Fibroblast of lung (primary cell): ENCODE results near the gene VWA2. TPM values are rescaled to one million over a fixed set of nuclear protein-coding genes. Genes with fewer than 3 reads are reported as not detected.

Experiments
- DNase-seq, 2 donors: peaks; one replicate each; pipeline versions ENCODE4 v3.0.0 to v3.0.0-alpha.2; 2010; ENCODE audit warnings: low read depth in 2 of 2
- H2AFZ ChIP-seq: 2 replicates; pipeline ENCODE4 v1.5.1; 2012; ENCODE audit warnings: low read length, control low read depth, inconsistent platforms
- H3K27ac ChIP-seq: 2 replicates; pipeline ENCODE4 v1.5.1; 2011; ENCODE audit warnings: low read length, control low read depth; ENCODE audit not compliant: insufficient read depth
- H3K27me3 ChIP-seq: 2 replicates; pipeline ENCODE4 v1.5.1; 2011; ENCODE audit warnings: mild to moderate bottlenecking, low read length; ENCODE audit not compliant: control insufficient read depth, insufficient read depth
- H3K36me3 ChIP-seq: 2 replicates; pipeline ENCODE4 v1.5.1; 2011; ENCODE audit warnings: low read length; ENCODE audit not compliant: control insufficient read depth, insufficient read depth
- H3K4me1 ChIP-seq: 2 replicates; pipeline ENCODE4 v1.5.1; 2011; ENCODE audit warnings: low read length; ENCODE audit not compliant: control insufficient read depth, insufficient read depth; ENCODE audit errors: extremely low read depth
- H3K4me2 ChIP-seq: 2 replicates; pipeline ENCODE4 v1.5.1; 2011; ENCODE audit warnings: low read length, control low read depth; ENCODE audit not compliant: insufficient read depth; ENCODE audit errors: extremely low read depth
- H3K4me3 ChIP-seq, 4 experiments: fragments of 200-600 bp in 1 of 4; sonication (generic) in 1 of 4; replicated peaks in 1 of 4; 2 replicates each; pipeline ENCODE4 v1.5.1; 2011 to 2016; ENCODE audit warnings: low read length in 4 of 4, low read depth in 3 of 4, mild to moderate bottlenecking in 3 of 4, control low read depth in 2 of 4, inconsistent platforms in 1 of 4, mixed read lengths in 1 of 4; ENCODE audit not compliant: insufficient read depth in 1 of 4; ENCODE audit errors: control extremely low read depth in 1 of 4
- H3K79me2 ChIP-seq: 2 replicates; pipeline ENCODE4 v1.5.1; 2012; ENCODE audit warnings: mild to moderate bottlenecking, low read length, inconsistent platforms; ENCODE audit not compliant: control insufficient read depth, insufficient read depth
- H3K9ac ChIP-seq: 2 replicates; pipeline ENCODE4 v1.5.1; 2011; ENCODE audit warnings: mild to moderate bottlenecking, low read length, control low read depth; ENCODE audit not compliant: insufficient read depth
- H3K9me3 ChIP-seq: 2 replicates; pipeline ENCODE4 v1.5.1; 2012; ENCODE audit warnings: low read depth, low read length; ENCODE audit not compliant: control insufficient read depth, insufficient read depth
- H4K20me1 ChIP-seq: 2 replicates; pipeline ENCODE4 v1.5.1; 2011; ENCODE audit warnings: low read length; ENCODE audit not compliant: control insufficient read depth, insufficient read depth; ENCODE audit errors: extremely low read depth
- EZH2 ChIP-seq: IDR thresholded peaks from 2 replicates; pipeline ENCODE4 v1.5.1; 2012; ENCODE audit warnings: low read length, control low read depth, mild to moderate bottlenecking; ENCODE audit errors: missing control alignments
- polyA plus RNA-seq, 2 donors: library from polyadenylated mRNA; depleted of rRNA in 1 of 2; stranded (reverse) in 1 of 2; unstranded in 1 of 2; fragments of >200 nt; gene quantifications; 2 replicates each; pipeline ENCODE4 v1.2.1, GENCODE V29; 2011 to 2012; ENCODE audit warnings: missing spikeins in 1 of 2
- total RNA-seq: library from RNA; depleted of rRNA; stranded (reverse); fragments of >200 nt; gene quantifications from 2 replicates; pipeline ENCODE4 v1.2.1, GENCODE V29; 2014
- TF ChIP-seq, protein P1 (sequence below), 2 donors: IDR thresholded peaks in 1 of 2; conservative IDR thresholded peaks in 1 of 2; 1 replicate in 1 of 2; 2 replicates in 1 of 2; pipeline ENCODE4 v1.5.1; 2011 to 2012; ENCODE audit warnings: low read length in 2 of 2, control low read depth in 1 of 2, inconsistent platforms in 1 of 2, low read depth in 1 of 2, mild to moderate bottlenecking in 1 of 2

Gene VWA2
- total and polyA plus RNA-seq, 2 donors (not counting 1 experiment from before 2014, with no cell fraction given) = 0.11 to 0.17 TPM

DNA sequence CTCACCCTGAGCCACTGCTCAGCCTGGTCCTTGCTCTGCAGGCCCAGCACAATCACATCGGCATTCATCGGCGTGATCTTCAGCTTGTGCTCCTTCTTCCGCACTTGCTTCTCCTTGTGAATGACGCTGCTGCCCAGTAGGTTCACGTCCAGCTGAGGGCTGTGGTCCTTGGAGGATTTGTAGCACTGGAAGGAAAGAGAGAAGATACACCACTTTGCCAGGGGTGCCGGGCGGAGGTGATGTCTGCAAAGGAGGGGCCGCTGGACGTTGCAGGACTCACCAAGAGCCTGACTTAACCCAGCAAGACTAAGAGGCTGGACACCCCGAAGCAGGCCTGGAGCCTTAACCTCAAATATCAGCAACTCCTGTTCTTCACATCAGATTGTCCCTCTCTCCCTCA, 74.8 kb downstream of the VWA2 start:
- H3K9ac ChIP-seq = no peak overlapping the region
- peaks cover 2% of the 10 kb centered on the region for H3K27me3 ChIP-seq
- no peak overlapping the region for H2AFZ ChIP-seq
- no peak for DNase-seq
- no peak overlapping the region for H3K4me3 ChIP-seq
- H3K9me3 ChIP-seq = no peaks in the 10 kb centered on the region
- H3K4me2 ChIP-seq = no peak overlapping the region
- H3K79me2 ChIP-seq = no peaks in the 10 kb centered on the region
- H4K20me1 ChIP-seq = no peaks in the 10 kb centered on the region
- no peak overlapping the region for H3K27ac ChIP-seq
- H3K4me1 ChIP-seq = peaks cover 6% of the 10 kb centered on the region
- TF ChIP-seq, protein P1, sequence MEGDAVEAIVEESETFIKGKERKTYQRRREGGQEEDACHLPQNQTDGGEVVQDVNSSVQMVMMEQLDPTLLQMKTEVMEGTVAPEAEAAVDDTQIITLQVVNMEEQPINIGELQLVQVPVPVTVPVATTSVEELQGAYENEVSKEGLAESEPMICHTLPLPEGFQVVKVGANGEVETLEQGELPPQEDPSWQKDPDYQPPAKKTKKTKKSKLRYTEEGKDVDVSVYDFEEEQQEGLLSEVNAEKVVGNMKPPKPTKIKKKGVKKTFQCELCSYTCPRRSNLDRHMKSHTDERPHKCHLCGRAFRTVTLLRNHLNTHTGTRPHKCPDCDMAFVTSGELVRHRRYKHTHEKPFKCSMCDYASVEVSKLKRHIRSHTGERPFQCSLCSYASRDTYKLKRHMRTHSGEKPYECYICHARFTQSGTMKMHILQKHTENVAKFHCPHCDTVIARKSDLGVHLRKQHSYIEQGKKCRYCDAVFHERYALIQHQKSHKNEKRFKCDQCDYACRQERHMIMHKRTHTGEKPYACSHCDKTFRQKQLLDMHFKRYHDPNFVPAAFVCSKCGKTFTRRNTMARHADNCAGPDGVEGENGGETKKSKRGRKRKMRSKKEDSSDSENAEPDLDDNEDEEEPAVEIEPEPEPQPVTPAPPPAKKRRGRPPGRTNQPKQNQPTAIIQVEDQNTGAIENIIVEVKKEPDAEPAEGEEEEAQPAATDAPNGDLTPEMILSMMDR (conservative IDR thresholded peaks at IDR 0.05 in 1 of 2, IDR thresholded peaks at IDR 0.05 in 1 of 2; ENCODE audit: low read depth in 1 of 2, low read length in 2 of 2) = no peak
- TF ChIP-seq EZH2 = no peak
- no peaks in the 10 kb centered on the region for H3K36me3 ChIP-seq

DNA sequence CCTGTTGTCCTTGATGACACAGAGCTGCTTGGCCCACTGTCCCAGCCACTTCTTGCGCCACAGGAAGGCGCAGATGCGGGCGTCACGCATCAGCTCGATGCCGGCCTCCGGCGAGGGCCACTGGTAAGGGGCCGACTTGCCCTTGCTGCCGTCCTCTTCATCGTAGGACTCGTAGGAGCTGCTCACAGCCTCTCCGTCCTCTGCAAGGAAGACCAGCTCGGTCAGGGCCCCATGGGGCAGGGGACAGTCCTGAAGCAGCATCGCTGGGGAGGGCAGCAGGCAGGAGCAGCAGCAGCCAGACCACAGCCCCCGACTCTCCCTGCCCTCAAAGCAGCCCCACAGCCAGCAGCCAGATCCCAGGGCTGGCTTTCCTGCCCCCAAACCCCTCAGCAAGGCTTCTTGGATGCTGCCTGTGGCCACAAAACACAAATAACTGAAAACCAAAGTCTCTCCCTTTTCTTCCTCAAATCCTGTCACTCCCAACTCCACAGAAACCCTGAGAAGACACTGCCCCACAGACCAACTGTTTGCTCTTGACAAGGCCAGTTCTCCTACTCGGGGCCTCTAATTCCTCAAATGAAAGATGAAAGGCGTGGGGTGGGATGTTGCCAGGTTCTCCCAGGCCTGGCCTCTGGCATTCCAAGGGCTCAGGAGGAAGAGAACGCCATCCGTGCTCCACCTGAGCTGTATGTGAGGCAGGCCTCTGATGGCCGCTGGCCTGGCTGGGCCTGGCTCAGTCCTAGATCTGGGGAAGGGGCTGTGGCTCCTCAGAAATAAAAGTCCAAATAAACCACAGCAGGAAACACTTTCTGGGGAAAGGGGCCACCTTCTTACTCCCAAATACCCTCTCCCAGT, 76.7 kb downstream of the VWA2 start:
- no peaks in the 10 kb centered on the region for H3K79me2 ChIP-seq

DNA sequence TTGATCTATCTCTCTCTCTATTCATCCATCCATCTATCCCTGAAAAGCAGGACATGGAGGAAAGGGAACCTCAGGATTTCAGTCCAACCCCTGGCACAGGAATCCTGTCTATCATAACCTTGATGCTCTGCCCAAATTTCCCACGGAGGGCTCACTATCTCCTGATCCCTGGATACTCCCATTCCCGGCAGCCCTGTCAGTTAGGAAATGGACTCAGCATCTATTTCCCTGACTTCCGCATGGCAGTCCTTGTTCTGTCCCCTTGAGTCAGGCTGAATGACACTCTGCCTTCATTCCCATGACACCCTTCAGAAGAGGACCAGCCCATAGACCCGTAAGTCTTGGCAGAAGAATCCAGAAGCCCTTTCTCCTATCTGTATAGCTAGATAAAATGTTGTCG, 77.7 kb downstream of the VWA2 start:
- no peak for DNase-seq
- no peak overlapping the region for H2AFZ ChIP-seq
- no peaks in the 10 kb centered on the region for H3K9me3 ChIP-seq
- no peak overlapping the region for H3K4me3 ChIP-seq
- H3K36me3 ChIP-seq = no peaks in the 10 kb centered on the region
- H3K79me2 ChIP-seq = no peaks in the 10 kb centered on the region
- no peaks in the 10 kb centered on the region for H3K4me1 ChIP-seq
- H3K9ac ChIP-seq = no peak overlapping the region
- no peak for TF ChIP-seq EZH2
- TF ChIP-seq, protein P1 (conservative IDR thresholded peaks at IDR 0.05 in 1 of 2, IDR thresholded peaks at IDR 0.05 in 1 of 2; ENCODE audit: low read depth in 1 of 2, low read length in 2 of 2) = no peak
- no peaks in the 10 kb centered on the region for H4K20me1 ChIP-seq
- H3K27ac ChIP-seq = no peak overlapping the region
- H3K4me2 ChIP-seq = no peak overlapping the region
- no peaks in the 10 kb centered on the region for H3K27me3 ChIP-seq

More for the DNA sequence above, 76.7 kb downstream of the VWA2 start:
- no peaks in the 10 kb centered on the region for H3K36me3 ChIP-seq
- no peak overlapping the region for H2AFZ ChIP-seq
- H4K20me1 ChIP-seq = no peaks in the 10 kb centered on the region
- no peak overlapping the region for H3K9ac ChIP-seq
- TF ChIP-seq EZH2 = no peak
- TF ChIP-seq, protein P1 (conservative IDR thresholded peaks at IDR 0.05 in 1 of 2, IDR thresholded peaks at IDR 0.05 in 1 of 2; ENCODE audit: low read depth in 1 of 2, low read length in 2 of 2) = no peak
- no peaks in the 10 kb centered on the region for H3K9me3 ChIP-seq
- H3K27me3 ChIP-seq = peaks cover 2% of the 10 kb centered on the region
- H3K4me1 ChIP-seq = no peaks in the 10 kb centered on the region
- H3K4me2 ChIP-seq = no peak overlapping the region
- H3K27ac ChIP-seq = no peak overlapping the region
- no peak for DNase-seq
- no peak overlapping the region for H3K4me3 ChIP-seq
